IPS-20b (cell line): ENCODE data around the gene LRRC32.

Experiments used
- H3K27ac ChIP-seq: one replicate; pipeline ENCODE4 v1.5.1; 2013; ENCODE audit warnings: low read length
- H3K27me3 ChIP-seq: 2 replicates; pipeline ENCODE4 v1.6.1; 2013; ENCODE audit warnings: mild to moderate bottlenecking, low read length, inconsistent platforms; ENCODE audit not compliant: insufficient read depth
- H3K36me3 ChIP-seq: 2 replicates; pipeline ENCODE4 v1.6.1; 2013; ENCODE audit warnings: low read depth, mild to moderate bottlenecking, inconsistent platforms, low read length, moderate library complexity; ENCODE audit not compliant: insufficient read depth
- H3K4me1 ChIP-seq: 2 replicates; pipeline ENCODE4 v1.6.1; 2013; ENCODE audit warnings: mild to moderate bottlenecking, control low read depth, inconsistent platforms, low read length, moderate library complexity; ENCODE audit not compliant: insufficient read depth
- H3K4me3 ChIP-seq: 2 replicates; pipeline ENCODE4 v1.5.1; 2013; ENCODE audit warnings: mild to moderate bottlenecking, low read length, inconsistent platforms
- H3K9ac ChIP-seq: 2 replicates; pipeline ENCODE4 v1.6.1; 2013; ENCODE audit warnings: low read depth, mild to moderate bottlenecking, inconsistent platforms, low read length, moderate library complexity
- H3K9me3 ChIP-seq: 2 replicates; pipeline ENCODE4 v1.6.1; 2013; ENCODE audit warnings: mild to moderate bottlenecking, low read depth, low read length, inconsistent platforms; ENCODE audit not compliant: insufficient read depth

The LRRC32 gene

DNA sequence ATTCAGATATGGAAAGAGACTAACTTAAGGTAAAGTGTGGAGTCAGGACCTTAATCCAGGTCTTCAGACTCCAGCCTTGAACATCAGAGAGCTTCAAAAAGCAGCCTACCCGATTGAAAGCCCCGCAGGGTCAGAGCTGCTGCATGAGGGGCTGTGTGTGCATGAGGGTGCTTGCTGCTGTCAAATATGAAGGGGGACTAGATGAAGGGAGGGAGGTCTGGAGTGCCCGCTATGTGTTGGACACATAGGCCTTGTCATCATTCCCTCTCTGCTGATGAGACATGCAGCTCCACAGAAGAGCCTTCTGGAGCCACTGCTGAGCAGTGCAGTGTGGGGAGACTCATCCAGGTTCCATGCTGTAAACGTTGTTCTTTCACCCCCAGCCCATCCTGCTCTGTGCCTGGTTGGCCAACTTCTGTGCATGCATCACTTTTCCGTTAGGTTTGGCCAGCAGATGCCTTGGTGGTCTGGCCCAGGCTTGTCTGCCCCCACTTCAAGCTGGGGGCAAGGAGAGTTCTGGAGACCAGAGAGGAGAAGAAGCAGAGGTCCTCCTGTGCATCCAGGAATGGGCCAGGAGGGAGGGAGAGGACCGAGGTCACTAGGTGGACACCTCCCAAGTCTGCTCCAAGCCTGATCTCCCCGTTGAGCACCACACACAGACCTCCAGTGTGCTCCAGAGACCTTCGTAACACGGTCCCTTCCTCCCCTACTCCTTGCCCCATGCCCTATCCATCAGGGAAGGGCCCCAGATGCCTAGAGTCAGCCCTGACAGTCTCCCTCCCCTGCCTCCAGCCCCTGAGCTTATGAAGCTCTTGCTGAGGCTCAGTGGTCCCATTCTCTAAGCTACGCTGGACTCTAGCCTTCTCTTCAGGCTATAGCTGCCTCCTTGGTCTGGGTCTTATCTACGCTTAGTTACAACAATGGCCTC is 32.0 kb downstream of the LRRC32 start:
- H3K27ac ChIP-seq, result no peak overlapping the region
- no peaks in the 10 kb centered on the region for H3K4me1 ChIP-seq
- no peak overlapping the region for H3K9ac ChIP-seq
- H3K4me3 ChIP-seq, result no peak overlapping the region
- H3K36me3 ChIP-seq, result no peaks in the 10 kb centered on the region
- no peaks in the 10 kb centered on the region for H3K27me3 ChIP-seq
- no peaks in the 10 kb centered on the region for H3K9me3 ChIP-seq

- Histone ChIP-seq H3K27me3 (no peaks in the 10 kb centered on the region), H3K4me1 (no peaks in the 10 kb centered on the region), H3K9me3 (no peaks in the 10 kb centered on the region), H3K36me3 (no peaks in the 10 kb centered on the region), H3K9ac (no peak overlapping the region), H3K27ac (no peak overlapping the region), H3K4me3 (no peak overlapping the region)
Measured at GRCh38 chr11:76637491-76638269, 32.9 kb downstream of the LRRC32 start.

DNA sequence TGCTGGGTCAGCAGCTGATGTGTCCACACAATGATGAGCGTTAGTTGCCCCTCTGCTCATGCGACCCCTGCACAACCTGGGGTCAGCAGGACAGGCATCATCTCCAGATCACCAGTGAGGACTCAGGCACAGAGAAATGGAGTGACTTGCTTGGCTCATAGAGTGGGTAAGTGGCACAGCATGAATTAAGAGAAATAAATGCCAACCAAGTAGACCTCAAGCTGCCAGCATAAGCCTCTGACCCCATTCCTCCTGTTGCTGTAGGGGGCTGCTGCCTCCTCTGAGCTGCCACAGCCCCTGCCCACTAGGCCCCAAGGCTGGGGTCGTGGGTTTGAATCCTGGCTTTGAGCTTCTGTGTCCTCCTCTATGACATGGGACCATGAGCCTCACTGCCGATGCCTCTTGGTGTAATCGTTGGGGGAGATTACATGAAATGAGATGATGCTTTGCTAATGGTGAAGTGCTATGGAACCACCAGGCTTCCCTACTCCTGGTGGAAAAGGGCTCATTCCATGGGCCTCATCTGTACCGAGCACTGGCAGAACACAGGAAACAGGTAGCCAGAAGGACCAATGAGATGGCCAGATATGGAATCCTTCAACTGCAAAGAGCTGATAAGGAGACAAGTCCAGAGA is 33.6 kb downstream of the LRRC32 start:
- Histone ChIP-seq H3K36me3 (no peaks in the 10 kb centered on the region), H3K9ac (no peak overlapping the region), H3K4me3 (no peak overlapping the region), H3K27ac (no peak overlapping the region), H3K9me3 (no peaks in the 10 kb centered on the region), H3K4me1 (no peaks in the 10 kb centered on the region), H3K27me3 (no peaks in the 10 kb centered on the region)

DNA sequence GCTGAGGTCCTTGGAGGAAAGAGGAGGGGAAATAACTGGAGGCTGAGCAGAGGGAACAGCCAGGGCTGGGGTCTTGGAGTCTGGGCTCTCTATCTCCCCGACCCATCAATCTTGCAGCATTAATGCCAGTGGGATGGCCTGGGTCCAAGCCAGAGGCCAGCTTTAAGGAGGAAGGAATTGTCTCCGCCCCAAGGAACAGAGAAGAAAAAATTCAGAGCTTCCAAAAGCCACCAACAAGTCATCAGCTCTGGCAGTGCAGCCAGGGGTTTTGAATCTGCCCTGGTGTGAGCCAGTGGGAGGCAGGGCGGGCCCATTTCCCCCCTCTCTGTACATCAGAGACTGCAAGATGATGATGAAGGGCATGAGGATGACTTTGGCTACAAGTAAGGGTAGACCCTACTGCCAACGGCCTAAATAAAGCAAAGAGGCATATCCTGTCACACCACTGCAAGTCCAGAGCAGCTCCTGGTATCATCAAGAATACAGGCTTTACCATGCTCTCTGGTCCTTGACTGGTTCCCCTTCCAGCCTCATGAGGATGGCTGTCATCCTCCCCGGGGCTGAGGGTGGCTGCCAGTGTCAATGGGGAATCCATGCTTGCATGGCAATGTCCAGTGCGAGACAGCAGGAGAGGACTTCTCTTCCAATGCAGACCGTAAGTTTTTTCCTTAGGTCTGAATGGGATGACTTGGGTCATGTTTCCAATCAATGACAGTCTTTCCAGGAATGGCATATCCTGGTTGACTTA is 34.4 kb downstream of the LRRC32 start:
- Histone ChIP-seq H3K27ac (no peak overlapping the region), H3K4me3 (no peak overlapping the region), H3K9me3 (no peaks in the 10 kb centered on the region), H3K9ac (no peak overlapping the region), H3K4me1 (no peaks in the 10 kb centered on the region), H3K36me3 (no peaks in the 10 kb centered on the region), H3K27me3 (no peaks in the 10 kb centered on the region)

- H3K36me3 ChIP-seq, result no peaks in the 10 kb centered on the region
Measured at GRCh38 chr11:76634886-76635285, 35.7 kb downstream of the LRRC32 start.

GRCh38 chr11:76632492-76632891 is 38.1 kb downstream of the LRRC32 start:
- H3K27me3 ChIP-seq, result no peaks in the 10 kb centered on the region
- H3K4me1 ChIP-seq, result no peaks in the 10 kb centered on the region
- no peaks in the 10 kb centered on the region for H3K9me3 ChIP-seq
- H3K9ac ChIP-seq, result no peak overlapping the region
- H3K4me3 ChIP-seq, result no peak overlapping the region
- no peak overlapping the region for H3K27ac ChIP-seq
- no peaks in the 10 kb centered on the region for H3K36me3 ChIP-seq

More at GRCh38 chr11:76634886-76635285, 35.7 kb downstream of the LRRC32 start:
- no peaks in the 10 kb centered on the region for H3K9me3 ChIP-seq
- no peak overlapping the region for H3K27ac ChIP-seq
- no peaks in the 10 kb centered on the region for H3K4me1 ChIP-seq
- H3K27me3 ChIP-seq, result no peaks in the 10 kb centered on the region
- no peak overlapping the region for H3K9ac ChIP-seq
- no peak overlapping the region for H3K4me3 ChIP-seq

DNA sequence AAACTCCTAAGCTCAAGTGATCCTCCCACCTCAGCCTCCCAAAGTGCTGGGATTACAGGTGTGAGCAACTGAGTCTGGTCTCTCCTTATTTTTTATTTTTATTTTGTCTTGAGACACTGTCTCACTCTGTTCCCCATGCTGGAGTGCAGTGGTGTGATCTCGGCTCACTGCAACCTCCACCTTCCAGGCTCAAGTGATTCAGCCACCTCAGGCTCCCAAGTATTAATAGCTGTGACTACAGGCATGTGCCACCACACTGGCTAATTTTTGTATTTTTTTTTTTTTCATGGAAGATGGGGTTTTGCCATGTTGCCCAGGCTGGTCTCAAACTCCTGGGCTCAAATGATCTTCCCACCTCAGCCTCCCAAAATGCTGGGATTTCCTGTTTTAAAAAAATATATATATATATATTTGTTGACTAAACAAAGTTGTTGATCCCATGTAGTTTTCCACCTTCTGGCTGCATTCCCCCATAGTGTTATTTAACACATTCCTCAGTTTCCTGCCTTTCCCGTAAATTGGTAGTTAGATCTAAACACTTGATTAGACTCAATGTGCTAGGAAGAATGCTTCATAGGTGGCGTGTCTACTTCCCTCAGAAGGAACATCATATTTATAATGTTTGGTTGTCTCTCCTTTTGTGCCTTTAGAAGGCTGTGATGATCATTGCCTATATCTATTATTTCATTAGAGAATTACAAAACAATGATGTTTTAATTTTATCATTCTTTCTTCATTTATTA is 38.8 kb downstream of the LRRC32 start:
- H3K4me1 ChIP-seq, result no peaks in the 10 kb centered on the region
- H3K36me3 ChIP-seq, result no peaks in the 10 kb centered on the region
- no peak overlapping the region for H3K27ac ChIP-seq
- no peaks in the 10 kb centered on the region for H3K9me3 ChIP-seq
- H3K9ac ChIP-seq, result no peak overlapping the region
- H3K4me3 ChIP-seq, result no peak overlapping the region
- H3K27me3 ChIP-seq, result no peaks in the 10 kb centered on the region

- no peak overlapping the region for H3K4me3 ChIP-seq
- no peaks in the 10 kb centered on the region for H3K27me3 ChIP-seq
- H3K9ac ChIP-seq, result no peak overlapping the region
- H3K36me3 ChIP-seq, result no peaks in the 10 kb centered on the region
- H3K27ac ChIP-seq, result no peak overlapping the region
- no peaks in the 10 kb centered on the region for H3K4me1 ChIP-seq
- no peaks in the 10 kb centered on the region for H3K9me3 ChIP-seq
Measured at GRCh38 chr11:76630600-76631281, 39.8 kb downstream of the LRRC32 start.

- H3K4me1 ChIP-seq, result no peaks in the 10 kb centered on the region
- H3K4me3 ChIP-seq, result no peak overlapping the region
- H3K9me3 ChIP-seq, result no peaks in the 10 kb centered on the region
- no peak overlapping the region for H3K27ac ChIP-seq
- no peaks in the 10 kb centered on the region for H3K36me3 ChIP-seq
- no peaks in the 10 kb centered on the region for H3K27me3 ChIP-seq
- H3K9ac ChIP-seq, result no peak overlapping the region
Measured at GRCh38 chr11:76629853-76630599, 40.5 kb downstream of the LRRC32 start.
